ENCODE data around the gene DLL3. TPM values are rescaled to one million over a fixed set of nuclear protein-coding genes. Genes with fewer than 3 reads are reported as not detected.

The DLL3 gene
- polyA plus RNA-seq, 10 donors = 0.07 to 0.30 (median 0.15) TPM; not detected in 1

- DNase-seq = no peak
Observed at GRCh38 chr19:39553082-39553652, 54.4 kb downstream of the DLL3 start.

GRCh38 chr19:39554701-39555311, 56.1 kb downstream of the DLL3 start:
- DNase-seq = no peak

- no peak for DNase-seq
Observed at GRCh38 chr19:39555883-39556282, 57.1 kb downstream of the DLL3 start.

Other genes starting within 250 kb of the DLL3 start
- not detected for gene IFNL2, start 230.6 kb upstream of the DLL3 start, polyA plus RNA-seq (ENCODE audit: insufficient read length in 10 of 10)
- not detected for gene IFNL1, start 202.5 kb upstream of the DLL3 start, polyA plus RNA-seq (ENCODE audit: insufficient read length in 10 of 10)
- gene LRFN1, start 178.1 kb upstream of the DLL3 start, polyA plus RNA-seq (ENCODE audit: insufficient read length in 10 of 10) = 1 to 10 TPM in 3 of 10 donors, under 1 TPM in 7; 0.59 to 1.9 (median 0.87) TPM
- gene GMFG, start 162.9 kb upstream of the DLL3 start, polyA plus RNA-seq (ENCODE audit: insufficient read length in 10 of 10) = 10 to 100 TPM; 11.5 to 28.5 (median 19.5) TPM
- gene SAMD4B, start 156.5 kb upstream of the DLL3 start, polyA plus RNA-seq (ENCODE audit: insufficient read length in 10 of 10) = 10 to 100 TPM; 62.5 to 92.8 (median 68.9) TPM
- gene PAF1, start 107.8 kb upstream of the DLL3 start, polyA plus RNA-seq (ENCODE audit: insufficient read length in 10 of 10) = 10 to 100 TPM; 33.8 to 43.8 (median 38.7) TPM
- gene MED29, start 107.6 kb upstream of the DLL3 start, polyA plus RNA-seq (ENCODE audit: insufficient read length in 10 of 10) = 10 to 100 TPM; 18.9 to 27.5 (median 24.9) TPM
- 100 to 1,000 TPM in 2 of 10 donors, 10 to 100 TPM in 8; 25.2 to 399 (median 70.0) TPM for gene ZFP36, start 92.1 kb upstream of the DLL3 start, polyA plus RNA-seq (ENCODE audit: insufficient read length in 10 of 10)
- 10 to 100 TPM; 34.2 to 70.9 (median 50.2) TPM for gene PLEKHG2, start 86.3 kb upstream of the DLL3 start, polyA plus RNA-seq (ENCODE audit: insufficient read length in 10 of 10)
- gene RPS16, start 63.0 kb upstream of the DLL3 start, polyA plus RNA-seq (ENCODE audit: insufficient read length in 10 of 10) = 1,000 to 10,000 TPM; 1,738 to 2,174 (median 1,918) TPM
- 10 to 100 TPM; 70.0 to 97.2 (median 78.8) TPM for gene SUPT5H, start 53.4 kb upstream of the DLL3 start, polyA plus RNA-seq (ENCODE audit: insufficient read length in 10 of 10)
- 10 to 100 TPM; 43.8 to 53.9 (median 46.7) TPM for gene TIMM50, start 18.1 kb upstream of the DLL3 start, polyA plus RNA-seq (ENCODE audit: insufficient read length in 10 of 10)
- gene SELENOV, start 16.2 kb downstream of the DLL3 start, polyA plus RNA-seq (ENCODE audit: insufficient read length in 10 of 10) = under 1 TPM in 1 of 10 donors, not detected in 9; 0.13 TPM
- 1 to 10 TPM; 2.0 to 3.0 (median 2.4) TPM for gene EID2B, start 33.9 kb downstream of the DLL3 start, polyA plus RNA-seq (ENCODE audit: insufficient read length in 10 of 10)
- 10 to 100 TPM in 6 of 10 donors, 1 to 10 TPM in 4; 8.5 to 12.7 (median 10.8) TPM for gene EID2, start 41.2 kb downstream of the DLL3 start, polyA plus RNA-seq (ENCODE audit: insufficient read length in 10 of 10)
- under 1 TPM in 2 of 10 donors, not detected in 8; 0.34 to 0.71 TPM for gene LGALS13, start 103.6 kb downstream of the DLL3 start, polyA plus RNA-seq (ENCODE audit: insufficient read length in 10 of 10)
- not detected for gene LGALS16, start 157.0 kb downstream of the DLL3 start, polyA plus RNA-seq (ENCODE audit: insufficient read length in 10 of 10)
- gene LGALS14, start 205.5 kb downstream of the DLL3 start, polyA plus RNA-seq (ENCODE audit: insufficient read length in 10 of 10) = under 1 TPM in 8 of 10 donors, not detected in 2; 0.30 to 0.81 (median 0.56) TPM
- gene CLC, start 239.1 kb downstream of the DLL3 start, polyA plus RNA-seq (ENCODE audit: insufficient read length in 10 of 10) = 1 to 10 TPM in 7 of 10 donors, under 1 TPM in 3; 0.22 to 3.1 (median 2.2) TPM

All from muscle of back (tissue), 11 donors.